EL (cell line): ENCODE data around the gene GABBR2.
"Not testable (repeated sequence)": the region's sequence is repeated elsewhere in the genome, so short reads cannot be mapped to it uniquely, and the experiment has no call there.

Experiments
- DNase-seq: peaks from one replicate; pipeline ENCODE4 v3.0.0-alpha.2; 2016

The GABBR2 gene

GRCh38 chr9:98684816-98685215 is 23.9 kb downstream of the GABBR2 start:
- not testable (repeated sequence) for DNase-seq

GRCh38 chr9:98678244-98678842 is 30.4 kb downstream of the GABBR2 start:
- no peak for DNase-seq

GRCh38 chr9:98673681-98674080 is 35.1 kb downstream of the GABBR2 start:
- DNase-seq, result no peak

GRCh38 chr9:98667005-98667640 is 41.6 kb downstream of the GABBR2 start:
- DNase-seq, result no peak

- no peak for DNase-seq
These were observed 43.2 kb downstream of the GABBR2 start for GRCh38 chr9:98665501-98665900.

GRCh38 chr9:98660541-98660940 is 48.2 kb downstream of the GABBR2 start:
- no peak for DNase-seq

- peak; percentile 52 for DNase-seq
These were observed 49.8 kb downstream of the GABBR2 start for GRCh38 chr9:98658951-98659351.

GRCh38 chr9:98657897-98658296 is 50.8 kb downstream of the GABBR2 start:
- peak; percentile 66 for DNase-seq

GRCh38 chr9:98656511-98656910 is 52.2 kb downstream of the GABBR2 start:
- no peak for DNase-seq

GRCh38 chr9:98655428-98655827 is 53.3 kb downstream of the GABBR2 start:
- DNase-seq, result not testable (repeated sequence)

GRCh38 chr9:98654247-98654646 is 54.5 kb downstream of the GABBR2 start:
- peak; percentile 93 for DNase-seq

- DNase-seq, result no peak
These were observed 56.0 kb downstream of the GABBR2 start for GRCh38 chr9:98652741-98653140.

- no peak for DNase-seq
These were observed 56.4 kb downstream of the GABBR2 start for GRCh38 chr9:98652302-98652701.

GRCh38 chr9:98647236-98647635 is 61.5 kb downstream of the GABBR2 start:
- no peak for DNase-seq

- no peak for DNase-seq
These were observed 64.7 kb downstream of the GABBR2 start for GRCh38 chr9:98644011-98644410.

GRCh38 chr9:98642661-98643312 is 65.9 kb downstream of the GABBR2 start:
- no peak for DNase-seq

GRCh38 chr9:98641695-98642094 is 67.0 kb downstream of the GABBR2 start:
- no peak for DNase-seq

- no peak for DNase-seq
These were observed 68.3 kb downstream of the GABBR2 start for GRCh38 chr9:98640394-98640793.

GRCh38 chr9:98639133-98639532 is 69.6 kb downstream of the GABBR2 start:
- DNase-seq, result no peak

GRCh38 chr9:98637381-98637780 is 71.4 kb downstream of the GABBR2 start:
- peak; percentile 6 for DNase-seq

- DNase-seq, result no peak
These were observed 73.4 kb downstream of the GABBR2 start for GRCh38 chr9:98635374-98635773.

- DNase-seq, result no peak
These were observed 73.9 kb downstream of the GABBR2 start for GRCh38 chr9:98634685-98635336.

- DNase-seq, result no peak
These were observed 75.9 kb downstream of the GABBR2 start for GRCh38 chr9:98632839-98633238.

GRCh38 chr9:98627296-98627695 is 81.4 kb downstream of the GABBR2 start:
- DNase-seq, result peak; percentile 51
